B cell (primary cell): ENCODE results near the gene CREB5. TPM values are rescaled to one million over a fixed set of nuclear protein-coding genes. Genes with fewer than 3 reads are reported as not detected.

Experiments used
- ATAC-seq: fragments of 200-7000 bp; cut with Tn5 transposase; one replicate; pipeline ENCODE4 v1.10.0; 2021; ENCODE audit warnings: low read depth, mild to moderate bottlenecking, moderate number of reproducible peaks, moderate library complexity
- CTCF ChIA-PET: fragments of 350-600 bp; sonication (Branson Sonifier 250); formaldehyde crosslinking; loops from one replicate; lab custom pipeline; 2021; ENCODE audit warnings: antibody characterized with exemption, inconsistent platforms; lab: Charles Lee
- POLR2A ChIA-PET: fragments of 350-600 bp; sonication (Branson Sonifier 250); formaldehyde crosslinking; loops from one replicate; lab custom pipeline; 2021; ENCODE audit warnings: antibody characterized with exemption; lab: Charles Lee
- DNase-seq: peaks from one replicate; pipeline ENCODE4 v3.0.0; 2013
- H2AFZ ChIP-seq: 2 replicates; pipeline ENCODE4 v1.6.1; 2012; ENCODE audit warnings: mild to moderate bottlenecking, low read depth, low read length; ENCODE audit not compliant: insufficient read depth, poor library complexity, severe bottlenecking
- H3K27ac ChIP-seq, 2 donors: 1 replicate in 1 of 2; 2 replicates in 1 of 2; pipeline ENCODE4 v1.5.1; 2012 to 2013; ENCODE audit warnings: low read length in 2 of 2, mild to moderate bottlenecking in 2 of 2, moderate library complexity in 1 of 2
- H3K27me3 ChIP-seq, 4 experiments: fragments of 200-600 bp in 1 of 4; sonication (generic) in 1 of 4; replicated peaks in 1 of 4; 1 replicate in 2 of 4; 2 replicates in 2 of 4; pipeline versions ENCODE4 v1.6.1 to v1.7.0; 2013 to 2016; ENCODE audit warnings: low read length in 3 of 4, mild to moderate bottlenecking in 2 of 4, mixed read lengths in 1 of 4, moderate library complexity in 1 of 4; ENCODE audit not compliant: insufficient read depth in 4 of 4, control insufficient read depth in 3 of 4; ENCODE audit errors: control extremely low read depth in 1 of 4
- H3K36me3 ChIP-seq, 2 experiments: replicated peaks in 1 of 2; 1 replicate in 1 of 2; 2 replicates in 1 of 2; pipeline versions ENCODE4 v1.6.1 to v1.7.1; 2013; ENCODE audit warnings: low read length in 1 of 2; ENCODE audit not compliant: insufficient read depth in 2 of 2, control insufficient read depth in 1 of 2; ENCODE audit errors: control extremely low read depth in 1 of 2, extremely low read depth in 1 of 2
- H3K4me1 ChIP-seq, 2 donors: fragments of 200-600 bp in 1 of 2; sonication (generic) in 1 of 2; 1 replicate in 1 of 2; 2 replicates in 1 of 2; pipeline versions ENCODE4 v1.5.1 to v1.6.1; 2013 to 2017; ENCODE audit warnings: low read length in 2 of 2; ENCODE audit not compliant: control insufficient read depth in 2 of 2, insufficient read depth in 2 of 2
- H3K4me2 ChIP-seq: replicated peaks from 2 replicates; pipeline ENCODE3; 2012; ENCODE audit warnings: mild to moderate bottlenecking, low read depth, low read length; ENCODE audit not compliant: poor library complexity, severe bottlenecking
- H3K4me3 ChIP-seq, 5 experiments: fragments of 200-600 bp in 1 of 5; sonication (generic) in 1 of 5; 1 replicate in 3 of 5; 2 replicates in 2 of 5; pipeline versions ENCODE4 v1.5.1 to v1.7.0; 2011 to 2016; ENCODE audit warnings: low read length in 4 of 5, mild to moderate bottlenecking in 4 of 5, low read depth in 2 of 5, control low read depth in 1 of 5, moderate library complexity in 1 of 5; ENCODE audit not compliant: insufficient read depth in 1 of 5; ENCODE audit errors: control extremely low read depth in 1 of 5, extremely low read depth in 1 of 5
- H3K79me2 ChIP-seq: fragments of 200-600 bp; sonication (generic); one replicate; pipeline ENCODE4 v1.6.0; 2016; ENCODE audit warnings: low read length; ENCODE audit not compliant: control insufficient read depth, insufficient read depth
- H3K9ac ChIP-seq: fragments of 200-600 bp; sonication (generic); 2 replicates; pipeline ENCODE4 v1.6.1; 2017; ENCODE audit warnings: mild to moderate bottlenecking, low read length, moderate library complexity
- H3K9me3 ChIP-seq, 3 donors: one replicate each; pipeline versions ENCODE4 v1.6.1 to v1.7.1; 2013; ENCODE audit warnings: low read length in 2 of 3; ENCODE audit not compliant: control insufficient read depth in 2 of 3, insufficient read depth in 1 of 3; ENCODE audit errors: control extremely low read depth in 1 of 3
- H4K20me1 ChIP-seq: 2 replicates; pipeline ENCODE4 v1.6.0; 2012; ENCODE audit warnings: mild to moderate bottlenecking, low read length; ENCODE audit not compliant: insufficient read depth, control insufficient read depth, poor library complexity, severe bottlenecking
- H3K27ac Mint-ChIP-seq: one replicate; pipeline ENCODE4 v1.8.0; 2021; ENCODE audit warnings: mixed read lengths
- H3K27me3 Mint-ChIP-seq: one replicate; pipeline ENCODE4 v1.8.0; 2021; ENCODE audit warnings: mixed read lengths
- H3K4me1 Mint-ChIP-seq: one replicate; pipeline ENCODE4 v1.8.0; 2021; ENCODE audit warnings: mixed read lengths
- H3K4me3 Mint-ChIP-seq: one replicate; pipeline ENCODE4 v1.8.0; 2021; ENCODE audit warnings: mixed read lengths
- H3K9me3 Mint-ChIP-seq: one replicate; pipeline ENCODE4 v1.8.0; 2022; ENCODE audit warnings: mixed read lengths; ENCODE audit not compliant: insufficient read depth
- EZH2 ChIP-seq: IDR thresholded peaks from 2 replicates; pipeline ENCODE4 v1.6.1; 2012; ENCODE audit warnings: borderline replicate concordance, low read depth, mild to moderate bottlenecking, moderate library complexity, low read length; ENCODE audit not compliant: insufficient read depth, poor library complexity, severe bottlenecking
- WGBS: methylation state at CpG from one replicate; pipeline ENCODE4 v1.1.5; 2013; ENCODE audit warnings: missing lambda C conversion rate; ENCODE audit not compliant: insufficient coverage; 5-methylcytosine and 5-hydroxymethylcytosine counted together
- intact Hi-C: fragments of 100-400 bp; cut with micrococcal nuclease; formaldehyde crosslinking; loops from one replicate; pipeline ENCODE4 v1.10.0; 2022
- polyA plus RNA-seq: library from polyadenylated mRNA; depleted of rRNA; stranded (reverse); fragments of >200 nt; gene quantifications from 2 replicates; pipeline ENCODE4 v1.2.3, GENCODE V29; 2012
- total RNA-seq, 2 donors: library from RNA; stranded (reverse); fragments of 120-200 nt in 1 of 2; gene quantifications; 1 replicate in 1 of 2; 2 replicates in 1 of 2; pipeline versions ENCODE4 v1.2.3 to v1.2.4, GENCODE V29; 2013 to 2022
- TF ChIP-seq, protein P1 (sequence below): fragments of 200-600 bp; IDR thresholded peaks from one replicate; pipeline ENCODE4 v1.8.0; 2022; ENCODE audit warnings: antibody characterized with exemption, mild to moderate bottlenecking

Gene CREB5
- total and polyA plus RNA-seq, 2 donors (not counting 1 experiment from before 2014, with no cell fraction given) = 0.05 to 0.95 TPM

GRCh38 chr7:28744951-28745350 is 332.6 kb downstream of the CREB5 start:
- Histone ChIP-seq H3K9me3 (no peaks in the 10 kb centered on the region), H3K4me1 (no peaks in the 10 kb centered on the region), H3K4me2 (no peak overlapping the region), H2AFZ (no peak overlapping the region), H3K9ac (no peak overlapping the region), H3K79me2 (no peaks in the 10 kb centered on the region), H4K20me1 (no peaks in the 10 kb centered on the region), H3K36me3 (no peaks in the 10 kb centered on the region), H3K4me3 (no peak overlapping the region), H3K27ac (no peak overlapping the region), H3K27me3 (no peaks in the 10 kb centered on the region)
- peaks cover 3% of the 10 kb centered on the region for H3K4me1 Mint-ChIP-seq
- WGBS = 100% methylated on average over 2 of the region's 4 CpGs
- no peak for TF ChIP-seq EZH2
- TF ChIP-seq, protein P1, sequence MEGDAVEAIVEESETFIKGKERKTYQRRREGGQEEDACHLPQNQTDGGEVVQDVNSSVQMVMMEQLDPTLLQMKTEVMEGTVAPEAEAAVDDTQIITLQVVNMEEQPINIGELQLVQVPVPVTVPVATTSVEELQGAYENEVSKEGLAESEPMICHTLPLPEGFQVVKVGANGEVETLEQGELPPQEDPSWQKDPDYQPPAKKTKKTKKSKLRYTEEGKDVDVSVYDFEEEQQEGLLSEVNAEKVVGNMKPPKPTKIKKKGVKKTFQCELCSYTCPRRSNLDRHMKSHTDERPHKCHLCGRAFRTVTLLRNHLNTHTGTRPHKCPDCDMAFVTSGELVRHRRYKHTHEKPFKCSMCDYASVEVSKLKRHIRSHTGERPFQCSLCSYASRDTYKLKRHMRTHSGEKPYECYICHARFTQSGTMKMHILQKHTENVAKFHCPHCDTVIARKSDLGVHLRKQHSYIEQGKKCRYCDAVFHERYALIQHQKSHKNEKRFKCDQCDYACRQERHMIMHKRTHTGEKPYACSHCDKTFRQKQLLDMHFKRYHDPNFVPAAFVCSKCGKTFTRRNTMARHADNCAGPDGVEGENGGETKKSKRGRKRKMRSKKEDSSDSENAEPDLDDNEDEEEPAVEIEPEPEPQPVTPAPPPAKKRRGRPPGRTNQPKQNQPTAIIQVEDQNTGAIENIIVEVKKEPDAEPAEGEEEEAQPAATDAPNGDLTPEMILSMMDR = no peak
- no peak overlapping the region for H3K4me3 Mint-ChIP-seq
- intact Hi-C loops = no loop called here
- ATAC-seq (no peak), DNase-seq (no peak)
- no peaks in the 10 kb centered on the region for H3K9me3 Mint-ChIP-seq
- POLR2A ChIA-PET = no interaction called here
- H3K27me3 Mint-ChIP-seq = no peaks in the 10 kb centered on the region
- CTCF ChIA-PET = no interaction called here
- no peak overlapping the region for H3K27ac Mint-ChIP-seq

GRCh38 chr7:28745351-28745750 is 333.0 kb downstream of the CREB5 start:
- Histone ChIP-seq H2AFZ (no peak overlapping the region), H3K27me3 (no peaks in the 10 kb centered on the region), H3K4me2 (no peak overlapping the region), H3K9me3 (no peaks in the 10 kb centered on the region), H3K79me2 (no peaks in the 10 kb centered on the region), H3K27ac (no peak overlapping the region), H3K9ac (no peak overlapping the region), H3K36me3 (no peaks in the 10 kb centered on the region), H3K4me3 (no peak overlapping the region), H4K20me1 (no peaks in the 10 kb centered on the region), H3K4me1 (no peaks in the 10 kb centered on the region)
- H3K4me3 Mint-ChIP-seq = no peak overlapping the region
- intact Hi-C loops = no loop called here
- no peak for DNase-seq
- ATAC-seq = no peak
- H3K27ac Mint-ChIP-seq = no peak overlapping the region
- ChIA-PET CTCF (interaction anchor here (0.7 kb wide), 1 partner anchor 15 kb away, joined by 4 read pairs; no protein-coding TSS in a partner anchor), POLR2A (no interaction called here)
- H3K27me3 Mint-ChIP-seq = no peaks in the 10 kb centered on the region
- H3K9me3 Mint-ChIP-seq = no peaks in the 10 kb centered on the region
- 89% methylated on average over 1 of the region's 3 CpGs for WGBS
- TF ChIP-seq EZH2 = no peak
- TF ChIP-seq, protein P1 = no peak
- H3K4me1 Mint-ChIP-seq = peaks cover 3% of the 10 kb centered on the region
